CD8-positive, alpha-beta memory T cell (primary cell): Measurements from ENCODE around the gene HNRNPA2B1. TPM values are rescaled to one million over a fixed set of nuclear protein-coding genes. Genes with fewer than 3 reads are reported as not detected.

Experiments used
- CTCF ChIA-PET: fragments of 350-600 bp; sonication (Branson Sonifier 250); formaldehyde crosslinking; loops from one replicate; lab custom pipeline; 2021; ENCODE audit warnings: antibody characterized with exemption; lab: Charles Lee
- POLR2A ChIA-PET: fragments of 350-600 bp; sonication (Branson Sonifier 250); formaldehyde crosslinking; loops from one replicate; lab custom pipeline; 2021; ENCODE audit warnings: antibody characterized with exemption; lab: Charles Lee
- DNase-seq, 5 donors: peaks; one replicate each; pipeline versions ENCODE4 v3.0.0 to v3.0.0-alpha.2; 2020 to 2022; ENCODE audit warnings: mixed read lengths in 1 of 5
- H3K27ac ChIP-seq: one replicate; pipeline ENCODE4 v1.7.0; 2013; ENCODE audit warnings: low read depth, mild to moderate bottlenecking, low read length, moderate library complexity
- H3K27me3 ChIP-seq: 2 replicates; pipeline ENCODE4 v1.7.0; 2013; ENCODE audit warnings: low read length, mild to moderate bottlenecking; ENCODE audit not compliant: insufficient read depth, poor library complexity, severe bottlenecking
- H3K36me3 ChIP-seq: 2 replicates; pipeline ENCODE4 v1.7.0; 2013; ENCODE audit warnings: mild to moderate bottlenecking, low read length, moderate library complexity; ENCODE audit not compliant: insufficient read depth
- H3K4me1 ChIP-seq: 2 replicates; pipeline ENCODE4 v1.7.0; 2013; ENCODE audit warnings: mild to moderate bottlenecking, low read length, moderate library complexity; ENCODE audit not compliant: insufficient read depth
- H3K4me3 ChIP-seq: 2 replicates; pipeline ENCODE4 v1.7.0; 2013; ENCODE audit warnings: mild to moderate bottlenecking, low read length
- H3K9me3 ChIP-seq: 2 replicates; pipeline ENCODE4 v1.7.0; 2013; ENCODE audit warnings: mild to moderate bottlenecking, low read length
- H3K27ac Mint-ChIP-seq, 8 donors: one replicate each; pipeline ENCODE4 v1.8.0; 2020 to 2021; ENCODE audit warnings: mixed read lengths in 8 of 8, mild to moderate bottlenecking in 6 of 8, inconsistent platforms in 3 of 8, moderate library complexity in 3 of 8
- H3K27me3 Mint-ChIP-seq, 2 donors: one replicate each; pipeline ENCODE4 v1.8.0; 2020 to 2021; ENCODE audit warnings: mixed read lengths in 2 of 2, mild to moderate bottlenecking in 1 of 2, moderate library complexity in 1 of 2
- H3K36me3 Mint-ChIP-seq, 3 donors: one replicate each; pipeline ENCODE4 v1.8.0; 2020 to 2021; ENCODE audit warnings: mixed read lengths in 3 of 3, inconsistent platforms in 1 of 3, mild to moderate bottlenecking in 1 of 3
- H3K4me1 Mint-ChIP-seq, 3 donors: one replicate each; pipeline ENCODE4 v1.8.0; 2020 to 2021; ENCODE audit warnings: mixed read lengths in 3 of 3, inconsistent platforms in 1 of 3, mild to moderate bottlenecking in 1 of 3
- H3K4me3 Mint-ChIP-seq, 7 donors: one replicate each; pipeline ENCODE4 v1.8.0; 2020 to 2021; ENCODE audit warnings: mixed read lengths in 7 of 7, mild to moderate bottlenecking in 6 of 7, moderate library complexity in 4 of 7, inconsistent platforms in 2 of 7
- H3K9me3 Mint-ChIP-seq, 5 donors: one replicate each; pipeline ENCODE4 v1.8.0; 2020 to 2022; ENCODE audit warnings: mixed read lengths in 5 of 5, mild to moderate bottlenecking in 3 of 5, moderate library complexity in 2 of 5, inconsistent platforms in 1 of 5
- polyA plus RNA-seq: library from polyadenylated mRNA; unstranded; fragments of 300-500 nt; fragmentation: Illumina TruSeq; gene quantifications from one replicate; pipeline ENCODE4 v1.2.3, GENCODE V29; 2021
- total RNA-seq, 2 experiments: library from RNA; stranded (reverse); gene quantifications; one replicate each; pipeline ENCODE4 v1.2.3, GENCODE V29; 2021

The HNRNPA2B1 gene
- total and polyA plus RNA-seq, 3 experiments from 2014 or later = 742 to 966 (median 950) TPM

GRCh38 chr7:26182706-26183105 lies 17.8 kb downstream of the HNRNPA2B1 start:
- peaks cover 13 to 25% (median 13%) of the 10 kb centered on the region in 3 donors for H3K36me3 Mint-ChIP-seq
- H3K27ac ChIP-seq = no peak overlapping the region
- H3K27ac Mint-ChIP-seq = peak overlapping the region in 2 of 8 donors; percentile 17 to 53
- H3K4me1 Mint-ChIP-seq = peaks cover 60 to 88% (median 69%) of the 10 kb centered on the region in 3 donors
- no peak for DNase-seq
- ChIA-PET CTCF (interaction anchor here (1.5 to 2.0 kb wide), 3 partner anchors 31 to 290 kb away, joined by 3 to 6 read pairs (median 6); partner anchors contain the start of gene NFE2L3), POLR2A (interaction anchor here (1.0 to 2.8 kb wide), 4 partner anchors 12 to 31 kb away, joined by 5 to 11 read pairs (median 8); partner anchors contain the start of gene NFE2L3)
- no peaks in the 10 kb centered on the region for H3K27me3 ChIP-seq
- no peak overlapping the region for H3K4me3 ChIP-seq
- no peaks in the 10 kb centered on the region for H3K36me3 ChIP-seq
- H3K4me3 Mint-ChIP-seq = no peak overlapping the region
- no peaks in the 10 kb centered on the region for H3K9me3 Mint-ChIP-seq
- H3K4me1 ChIP-seq = peaks cover 31% of the 10 kb centered on the region
- H3K27me3 Mint-ChIP-seq = no peaks in the 10 kb centered on the region
- H3K9me3 ChIP-seq = no peaks in the 10 kb centered on the region

GRCh38 chr7:26182283-26182682 lies 18.3 kb downstream of the HNRNPA2B1 start:
- Histone ChIP-seq H3K4me3 (no peak overlapping the region), H3K36me3 (no peaks in the 10 kb centered on the region), H3K4me1 (peaks cover 27% of the 10 kb centered on the region), H3K27ac (no peak overlapping the region), H3K9me3 (no peaks in the 10 kb centered on the region), H3K27me3 (no peaks in the 10 kb centered on the region)
- CTCF ChIA-PET = interaction anchor here (1.5 to 2.0 kb wide), 3 partner anchors 30 to 289 kb away, joined by 3 to 6 read pairs (median 6); partner anchors contain the start of gene NFE2L3
- no peak for DNase-seq
- peak overlapping the region in 3 of 8 donors; percentile 53 to 90 (median 66) for H3K27ac Mint-ChIP-seq
- H3K27me3 Mint-ChIP-seq = no peaks in the 10 kb centered on the region
- H3K36me3 Mint-ChIP-seq = peaks cover 13 to 24% (median 13%) of the 10 kb centered on the region in 3 donors
- peaks cover 56 to 86% (median 65%) of the 10 kb centered on the region in 3 donors for H3K4me1 Mint-ChIP-seq
- no peaks in the 10 kb centered on the region for H3K9me3 Mint-ChIP-seq
- POLR2A ChIA-PET = interaction anchor here (1.0 to 2.8 kb wide), 5 partner anchors 10 to 30 kb away, joined by 5 to 11 read pairs (median 6); partner anchors contain the start of gene NFE2L3
- no peak overlapping the region for H3K4me3 Mint-ChIP-seq

- Mint-ChIP-seq H3K9me3 (no peaks in the 10 kb centered on the region), H3K4me3 (no peak overlapping the region), H3K36me3 (peaks cover 11 to 20% (median 13%) of the 10 kb centered on the region in 3 donors), H3K4me1 (peaks cover 52 to 80% (median 58%) of the 10 kb centered on the region in 3 donors), H3K27ac (peak overlapping the region; percentile 17 to 90 (median 50)), H3K27me3 (no peaks in the 10 kb centered on the region)
- H3K4me3 ChIP-seq = no peak overlapping the region
- H3K27ac ChIP-seq = no peak overlapping the region
- H3K9me3 ChIP-seq = no peaks in the 10 kb centered on the region
- H3K4me1 ChIP-seq = peaks cover 27% of the 10 kb centered on the region
- ChIA-PET POLR2A (interaction anchor here (0.6 to 2.8 kb wide), 6 partner anchors 10 to 84 kb away, joined by 3 to 11 read pairs (median 7); partner anchors contain the start of gene NFE2L3), CTCF (interaction anchor here (0.6 to 2.0 kb wide), 8 partner anchors 16 to 289 kb away, joined by 3 to 6 read pairs (median 4); partner anchors contain the start of gene NFE2L3)
- no peak for DNase-seq
- H3K27me3 ChIP-seq = no peaks in the 10 kb centered on the region
- H3K36me3 ChIP-seq = no peaks in the 10 kb centered on the region
Observed at GRCh38 chr7:26181474-26182227, 18.9 kb downstream of the HNRNPA2B1 start.

GRCh38 chr7:26180792-26181198 lies 19.8 kb downstream of the HNRNPA2B1 start:
- no peak overlapping the region for H3K4me3 Mint-ChIP-seq

GRCh38 chr7:26179826-26180497 lies 20.6 kb downstream of the HNRNPA2B1 start:
- H3K27ac Mint-ChIP-seq = peak overlapping the region in 7 of 8 donors; percentile 4 to 84 (median 24)
- POLR2A ChIA-PET = interaction anchor here (1.0 to 1.2 kb wide), 3 partner anchors 15 to 21 kb away, joined by 3 to 4 read pairs (median 4); partner anchors contain the start of gene CBX3

More at GRCh38 chr7:26180792-26181198, 19.8 kb downstream of the HNRNPA2B1 start:
- Mint-ChIP-seq H3K27me3 (no peaks in the 10 kb centered on the region), H3K36me3 (peaks cover 11 to 15% (median 13%) of the 10 kb centered on the region in 3 donors), H3K4me1 (peaks cover 45 to 71% (median 50%) of the 10 kb centered on the region in 3 donors), H3K9me3 (no peaks in the 10 kb centered on the region), H3K27ac (peak overlapping the region in 7 of 8 donors; percentile 14 to 85 (median 52))
- DNase-seq = no peak
- H3K27me3 ChIP-seq = no peaks in the 10 kb centered on the region
- peaks cover 27% of the 10 kb centered on the region for H3K4me1 ChIP-seq
- no peaks in the 10 kb centered on the region for H3K9me3 ChIP-seq
- no peak overlapping the region for H3K27ac ChIP-seq
- no peak overlapping the region for H3K4me3 ChIP-seq
- ChIA-PET CTCF (interaction anchor here (0.9 to 2.4 kb wide), 6 partner anchors 14 to 102 kb away, joined by 3 to 9 read pairs (median 4); no protein-coding TSS in a partner anchor), POLR2A (interaction anchor here (1.1 to 2.2 kb wide), 4 partner anchors 10 to 20 kb away, joined by 3 to 11 read pairs (median 4); partner anchors contain the start of gene CBX3)
- no peaks in the 10 kb centered on the region for H3K36me3 ChIP-seq

GRCh38 chr7:26179422-26179821 lies 21.1 kb downstream of the HNRNPA2B1 start:
- H3K27me3 ChIP-seq = no peaks in the 10 kb centered on the region
- ChIA-PET POLR2A (interaction anchor here (1.0 to 1.2 kb wide), 3 partner anchors 16 to 22 kb away, joined by 3 to 4 read pairs (median 4); partner anchors contain the start of gene CBX3), CTCF (interaction anchor here (0.6 to 2.4 kb wide), 5 partner anchors 13 to 89 kb away, joined by 3 to 9 read pairs (median 5); no protein-coding TSS in a partner anchor)
- Mint-ChIP-seq H3K4me3 (no peak overlapping the region), H3K27me3 (no peaks in the 10 kb centered on the region), H3K9me3 (no peaks in the 10 kb centered on the region), H3K4me1 (peaks cover 33 to 60% (median 39%) of the 10 kb centered on the region in 3 donors), H3K36me3 (peaks cover 1 to 6% (median 2%) of the 10 kb centered on the region in 3 donors), H3K27ac (peak overlapping the region in 2 of 8 donors; percentile 38 to 84)
- H3K4me1 ChIP-seq = peaks cover 21% of the 10 kb centered on the region
- H3K4me3 ChIP-seq = no peak overlapping the region
- H3K36me3 ChIP-seq = no peaks in the 10 kb centered on the region
- H3K9me3 ChIP-seq = no peaks in the 10 kb centered on the region
- no peak overlapping the region for H3K27ac ChIP-seq
- DNase-seq = no peak

More at GRCh38 chr7:26179826-26180497, 20.6 kb downstream of the HNRNPA2B1 start:
- peaks cover 22% of the 10 kb centered on the region for H3K4me1 ChIP-seq
- Mint-ChIP-seq H3K4me1 (peaks cover 37 to 63% (median 42%) of the 10 kb centered on the region in 3 donors), H3K4me3 (no peak overlapping the region), H3K27me3 (no peaks in the 10 kb centered on the region), H3K36me3 (peaks cover 5 to 10% (median 7%) of the 10 kb centered on the region in 3 donors), H3K9me3 (no peaks in the 10 kb centered on the region)
- H3K36me3 ChIP-seq = no peaks in the 10 kb centered on the region
- no peak overlapping the region for H3K4me3 ChIP-seq
- H3K9me3 ChIP-seq = no peaks in the 10 kb centered on the region
- DNase-seq = no peak
- CTCF ChIA-PET = interaction anchor here (1.1 to 2.4 kb wide), 4 partner anchors 12 to 89 kb away, joined by 3 to 9 read pairs (median 6); no protein-coding TSS in a partner anchor
- H3K27me3 ChIP-seq = no peaks in the 10 kb centered on the region
- no peak overlapping the region for H3K27ac ChIP-seq
